GM10266 (cell line): ENCODE measurements around the gene RTRAF.

Source experiments
- DNase-seq: peaks from one replicate; pipeline ENCODE4 v3.0.0; 2012; ENCODE audit errors: extremely low spot score
- TF ChIP-seq, protein P1 (sequence below): IDR thresholded peaks from 2 replicates; pipeline ENCODE4 v1.5.1; 2012; ENCODE audit warnings: mild to moderate bottlenecking, low read depth; ENCODE audit not compliant: control insufficient read depth, insufficient read depth; ENCODE audit errors: missing control alignments

RTRAF gene

DNA sequence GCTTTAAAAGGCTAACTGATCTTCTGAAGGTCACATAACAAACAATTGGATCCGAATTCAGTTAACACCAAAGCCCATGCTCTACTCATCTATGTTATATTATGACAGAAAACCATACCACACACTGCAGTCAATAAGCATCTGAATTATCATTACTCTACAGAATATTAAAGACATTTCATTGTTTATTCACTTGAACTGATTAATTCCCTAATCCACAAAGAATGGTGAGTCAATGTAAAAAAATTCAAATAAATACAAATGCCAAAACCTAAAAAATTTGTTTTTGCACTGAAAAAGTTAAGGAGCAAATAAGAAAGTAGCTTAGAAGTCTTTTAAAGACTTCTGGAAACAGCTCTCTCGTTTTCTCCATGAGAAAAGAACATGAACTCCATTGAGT lies 65.8 kb downstream of the RTRAF start:
- TF ChIP-seq, protein P1, sequence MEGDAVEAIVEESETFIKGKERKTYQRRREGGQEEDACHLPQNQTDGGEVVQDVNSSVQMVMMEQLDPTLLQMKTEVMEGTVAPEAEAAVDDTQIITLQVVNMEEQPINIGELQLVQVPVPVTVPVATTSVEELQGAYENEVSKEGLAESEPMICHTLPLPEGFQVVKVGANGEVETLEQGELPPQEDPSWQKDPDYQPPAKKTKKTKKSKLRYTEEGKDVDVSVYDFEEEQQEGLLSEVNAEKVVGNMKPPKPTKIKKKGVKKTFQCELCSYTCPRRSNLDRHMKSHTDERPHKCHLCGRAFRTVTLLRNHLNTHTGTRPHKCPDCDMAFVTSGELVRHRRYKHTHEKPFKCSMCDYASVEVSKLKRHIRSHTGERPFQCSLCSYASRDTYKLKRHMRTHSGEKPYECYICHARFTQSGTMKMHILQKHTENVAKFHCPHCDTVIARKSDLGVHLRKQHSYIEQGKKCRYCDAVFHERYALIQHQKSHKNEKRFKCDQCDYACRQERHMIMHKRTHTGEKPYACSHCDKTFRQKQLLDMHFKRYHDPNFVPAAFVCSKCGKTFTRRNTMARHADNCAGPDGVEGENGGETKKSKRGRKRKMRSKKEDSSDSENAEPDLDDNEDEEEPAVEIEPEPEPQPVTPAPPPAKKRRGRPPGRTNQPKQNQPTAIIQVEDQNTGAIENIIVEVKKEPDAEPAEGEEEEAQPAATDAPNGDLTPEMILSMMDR: no peak
- DNase-seq: no peak

GRCh38 chr14:52058341-52058740 lies 69.0 kb downstream of the RTRAF start:
- DNase-seq: no peak
- TF ChIP-seq, protein P1: no peak

DNA sequence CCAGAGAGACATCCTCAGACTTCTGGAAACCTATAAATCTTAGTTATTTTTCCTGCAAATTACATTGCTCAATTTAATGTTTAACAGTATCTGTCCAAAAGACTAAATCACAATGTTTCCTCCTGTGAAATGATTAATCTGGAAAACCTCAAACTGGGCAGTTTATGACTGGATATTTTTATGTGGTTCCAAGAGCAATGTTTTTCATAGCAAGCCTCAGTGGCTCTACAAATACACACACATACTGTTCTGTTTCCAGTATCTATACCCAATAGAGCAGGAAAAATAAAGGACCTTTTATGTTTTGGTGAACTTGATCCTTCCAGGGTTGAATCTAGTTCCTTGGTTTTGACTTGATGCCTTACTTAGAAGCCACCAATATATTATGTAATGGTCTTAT lies 70.3 kb downstream of the RTRAF start:
- DNase-seq: no peak
- TF ChIP-seq, protein P1: no peak

GRCh38 chr14:52060080-52060479 lies 70.7 kb downstream of the RTRAF start:
- no peak for DNase-seq
- TF ChIP-seq, protein P1: no peak
